ENCODE results near the gene ITIH4. TPM values are rescaled to one million over a fixed set of nuclear protein-coding genes. Genes with fewer than 3 reads are reported as not detected.

ITIH4 gene
- total RNA-seq, 2 donors from 2014 or later = 21.8 to 24.5 TPM

- no peak overlapping the region for H3K27ac Mint-ChIP-seq
- no peak for ATAC-seq (replicated peaks in 1 of 2)
- H3K36me3 Mint-ChIP-seq (ENCODE audit: insufficient read depth in 2 of 2) = no peaks in the 10 kb centered on the region
- H3K9me3 Mint-ChIP-seq = no peaks in the 10 kb centered on the region
- no peaks in the 10 kb centered on the region for H3K27me3 Mint-ChIP-seq (ENCODE audit: low read depth)
- no peak overlapping the region for H3K4me3 Mint-ChIP-seq
- H3K4me1 Mint-ChIP-seq (ENCODE audit: low read depth) = no peaks in the 10 kb centered on the region
- no peak for DNase-seq
Observed at GRCh38 chr3:52798376-52798977, 32.0 kb downstream of the ITIH4 start.

GRCh38 chr3:52796411-52796810 is 34.1 kb downstream of the ITIH4 start:
- Mint-ChIP-seq H3K4me1 (ENCODE audit: low read depth) (no peaks in the 10 kb centered on the region), H3K27me3 (ENCODE audit: low read depth) (no peaks in the 10 kb centered on the region), H3K27ac (no peak overlapping the region), H3K9me3 (no peaks in the 10 kb centered on the region), H3K36me3 (ENCODE audit: insufficient read depth in 2 of 2) (no peaks in the 10 kb centered on the region), H3K4me3 (no peak overlapping the region)
- ATAC-seq (replicated peaks in 1 of 2) = no peak
- no peak for DNase-seq

- H3K4me3 Mint-ChIP-seq = no peak overlapping the region
- no peaks in the 10 kb centered on the region for H3K36me3 Mint-ChIP-seq (ENCODE audit: insufficient read depth in 2 of 2)
- H3K4me1 Mint-ChIP-seq (ENCODE audit: low read depth) = no peaks in the 10 kb centered on the region
- ATAC-seq (replicated peaks in 1 of 2) = no peak
- H3K9me3 Mint-ChIP-seq = no peaks in the 10 kb centered on the region
- no peak for DNase-seq
- H3K27me3 Mint-ChIP-seq (ENCODE audit: low read depth) = no peaks in the 10 kb centered on the region
- no peak overlapping the region for H3K27ac Mint-ChIP-seq
Observed at GRCh38 chr3:52795298-52795900, 35.1 kb downstream of the ITIH4 start.

GRCh38 chr3:52794612-52795099 is 35.8 kb downstream of the ITIH4 start, which contains the start of gene ITIH3:
Gene ITIH3, plus strand, starts transcription at chr3:52794796. Its CDS starts 8 bp downstream, at chr3:52794804.
- Mint-ChIP-seq H3K4me1 (ENCODE audit: low read depth) (no peaks in the 10 kb centered on the region), H3K4me3 (no peak within 1 kb of the TSS), H3K36me3 (ENCODE audit: insufficient read depth in 2 of 2) (no peaks in the 10 kb centered on the region), H3K9me3 (no peaks in the 10 kb centered on the region), H3K27ac (no peak within 1 kb of the TSS), H3K27me3 (ENCODE audit: low read depth) (no peaks in the 10 kb centered on the region)
- ATAC-seq (replicated peaks in 1 of 2) (no peak), DNase-seq (no peak)

GRCh38 chr3:52793702-52794611 is 36.5 kb downstream of the ITIH4 start:
- Mint-ChIP-seq H3K27me3 (ENCODE audit: low read depth) (no peaks in the 10 kb centered on the region), H3K36me3 (ENCODE audit: insufficient read depth in 2 of 2) (no peaks in the 10 kb centered on the region), H3K27ac (no peak overlapping the region), H3K4me3 (no peak overlapping the region), H3K9me3 (no peaks in the 10 kb centered on the region), H3K4me1 (ENCODE audit: low read depth) (no peaks in the 10 kb centered on the region)
- no peak for DNase-seq
- ATAC-seq (replicated peaks in 1 of 2) = no peak

- Mint-ChIP-seq H3K4me1 (ENCODE audit: low read depth) (no peaks in the 10 kb centered on the region), H3K4me3 (no peak overlapping the region), H3K27me3 (ENCODE audit: low read depth) (no peaks in the 10 kb centered on the region), H3K36me3 (ENCODE audit: insufficient read depth in 2 of 2) (no peaks in the 10 kb centered on the region), H3K27ac (no peak overlapping the region), H3K9me3 (no peaks in the 10 kb centered on the region)
- ATAC-seq (replicated peaks in 1 of 2) (no peak), DNase-seq (no peak)
Observed at GRCh38 chr3:52792961-52793695, 37.3 kb downstream of the ITIH4 start.

- no peaks in the 10 kb centered on the region for H3K4me1 Mint-ChIP-seq (ENCODE audit: low read depth)
- DNase-seq (no peak), ATAC-seq (replicated peaks in 1 of 2) (no peak)
- no peaks in the 10 kb centered on the region for H3K27me3 Mint-ChIP-seq (ENCODE audit: low read depth)
- no peaks in the 10 kb centered on the region for H3K9me3 Mint-ChIP-seq
- H3K4me3 Mint-ChIP-seq = no peak overlapping the region
- H3K27ac Mint-ChIP-seq = no peak overlapping the region
- H3K36me3 Mint-ChIP-seq (ENCODE audit: insufficient read depth in 2 of 2) = no peaks in the 10 kb centered on the region
Observed at GRCh38 chr3:52792413-52792812, 38.1 kb downstream of the ITIH4 start.

GRCh38 chr3:52791928-52792327 is 38.5 kb downstream of the ITIH4 start:
- Mint-ChIP-seq H3K27me3 (ENCODE audit: low read depth) (no peaks in the 10 kb centered on the region), H3K27ac (no peak overlapping the region), H3K4me3 (no peak overlapping the region), H3K9me3 (no peaks in the 10 kb centered on the region), H3K36me3 (ENCODE audit: insufficient read depth in 2 of 2) (no peaks in the 10 kb centered on the region), H3K4me1 (ENCODE audit: low read depth) (no peaks in the 10 kb centered on the region)
- no peak for ATAC-seq (replicated peaks in 1 of 2)
- no peak for DNase-seq

- Mint-ChIP-seq H3K9me3 (no peaks in the 10 kb centered on the region), H3K4me3 (no peak overlapping the region), H3K27ac (no peak overlapping the region), H3K27me3 (ENCODE audit: low read depth) (no peaks in the 10 kb centered on the region), H3K4me1 (ENCODE audit: low read depth) (no peaks in the 10 kb centered on the region), H3K36me3 (ENCODE audit: insufficient read depth in 2 of 2) (no peaks in the 10 kb centered on the region)
- ATAC-seq (replicated peaks in 1 of 2) (no peak), DNase-seq (no peak)
Observed at GRCh38 chr3:52791366-52791765, 39.1 kb downstream of the ITIH4 start.

GRCh38 chr3:52790741-52791140 is 39.7 kb downstream of the ITIH4 start:
- DNase-seq = no peak
- no peaks in the 10 kb centered on the region for H3K27me3 Mint-ChIP-seq (ENCODE audit: low read depth)
- H3K36me3 Mint-ChIP-seq (ENCODE audit: insufficient read depth in 2 of 2) = no peaks in the 10 kb centered on the region
- ATAC-seq (replicated peaks in 1 of 2) = no peak
- H3K4me1 Mint-ChIP-seq (ENCODE audit: low read depth) = no peaks in the 10 kb centered on the region
- H3K4me3 Mint-ChIP-seq = no peak overlapping the region
- H3K27ac Mint-ChIP-seq = no peak overlapping the region
- H3K9me3 Mint-ChIP-seq = no peaks in the 10 kb centered on the region

- Mint-ChIP-seq H3K36me3 (ENCODE audit: insufficient read depth in 2 of 2) (no peaks in the 10 kb centered on the region), H3K4me3 (no peak overlapping the region), H3K4me1 (ENCODE audit: low read depth) (no peaks in the 10 kb centered on the region), H3K27me3 (ENCODE audit: low read depth) (no peaks in the 10 kb centered on the region), H3K9me3 (no peaks in the 10 kb centered on the region), H3K27ac (no peak overlapping the region)
- no peak for DNase-seq
- no peak for ATAC-seq (replicated peaks in 1 of 2)
Observed at GRCh38 chr3:52790337-52790736, 40.1 kb downstream of the ITIH4 start.

- Mint-ChIP-seq H3K9me3 (no peaks in the 10 kb centered on the region), H3K27ac (no peak overlapping the region), H3K4me3 (no peak overlapping the region), H3K27me3 (ENCODE audit: low read depth) (no peaks in the 10 kb centered on the region), H3K36me3 (ENCODE audit: insufficient read depth in 2 of 2) (no peaks in the 10 kb centered on the region), H3K4me1 (ENCODE audit: low read depth) (no peaks in the 10 kb centered on the region)
- ATAC-seq (replicated peaks in 1 of 2) = no peak
- DNase-seq = no peak
Observed at GRCh38 chr3:52789746-52790040, 40.8 kb downstream of the ITIH4 start.
